CD4-positive, alpha-beta T cell treated with Interleukin-1 beta for 1 hour (primary cell): ENCODE data around the gene KRT6A.

Experiments used
- DNase-seq, 2 donors: peaks; one replicate each; pipeline ENCODE4 v3.0.0-alpha.2; 2020 to 2022

KRT6A gene

GRCh38 chr12:52524241-52524897, 31.3 kb upstream of the KRT6A start:
- no peak for DNase-seq

- DNase-seq: no peak
Measured at GRCh38 chr12:52523824-52524223, 30.8 kb upstream of the KRT6A start.

- DNase-seq: no peak
Measured at GRCh38 chr12:52522346-52523011, 29.4 kb upstream of the KRT6A start.

GRCh38 chr12:52521568-52522266, 28.7 kb upstream of the KRT6A start:
- no peak for DNase-seq

- DNase-seq: no peak
Measured at GRCh38 chr12:52521175-52521567, 28.1 kb upstream of the KRT6A start.

- no peak for DNase-seq
Measured at GRCh38 chr12:52519826-52520662, 27.0 kb upstream of the KRT6A start, which contains the start of gene KRT5. KRT5 (minus strand) TSS chr12:52520394; CDS start chr12:52520296, 98 bp downstream.

- no peak for DNase-seq
Measured at GRCh38 chr12:52519387-52519703, 26.3 kb upstream of the KRT6A start.

- DNase-seq: no peak
Measured at GRCh38 chr12:52518574-52519386, 25.7 kb upstream of the KRT6A start.

- DNase-seq: no peak
Measured at GRCh38 chr12:52517888-52518287, 24.8 kb upstream of the KRT6A start.

GRCh38 chr12:52517005-52517835, 24.2 kb upstream of the KRT6A start:
- no peak for DNase-seq

GRCh38 chr12:52515927-52516831, 23.1 kb upstream of the KRT6A start:
- no peak for DNase-seq

- no peak for DNase-seq
Measured at GRCh38 chr12:52515319-52515646, 22.2 kb upstream of the KRT6A start.

- no peak for DNase-seq
Measured at GRCh38 chr12:52514471-52515318, 21.6 kb upstream of the KRT6A start.

GRCh38 chr12:52513736-52514135, 20.7 kb upstream of the KRT6A start:
- DNase-seq: no peak

GRCh38 chr12:52508211-52508610, 15.2 kb upstream of the KRT6A start:
- DNase-seq: no peak

- DNase-seq: peak in 1 of 2 donors; percentile 29
Measured at GRCh38 chr12:52506858-52507715, 14.0 kb upstream of the KRT6A start.

- no peak for DNase-seq
Measured at GRCh38 chr12:52502877-52503276, 9.8 kb upstream of the KRT6A start.

GRCh38 chr12:52501490-52501889, 8.4 kb upstream of the KRT6A start:
- no peak for DNase-seq
